Esophagus squamous epithelium (tissue), 5 donors: ENCODE data around the gene KCNJ6. TPM values are rescaled to one million over a fixed set of nuclear protein-coding genes. Genes with fewer than 3 reads are reported as not detected.

Experiments
- DNase-seq: peaks from one replicate; lab custom pipeline; 2025; lab: John Stamatoyannopoulos, UW
- H3K27ac ChIP-seq, 4 donors: fragments of 200-600 bp; sonication (generic); one replicate each; pipeline ENCODE4 v1.5.1; 2016 to 2019; ENCODE audit warnings: mild to moderate bottlenecking in 1 of 4
- H3K27me3 ChIP-seq, 4 donors: fragments of 200-600 bp; sonication (generic); 1 replicate in 3 of 4; 2 replicates in 1 of 4; pipeline versions ENCODE4 v1.5.1 to v1.6.0; 2017 to 2021; ENCODE audit warnings: antibody characterized with exemption in 1 of 4
- H3K36me3 ChIP-seq, 3 donors: fragments of 200-600 bp; sonication (generic); one replicate each; pipeline ENCODE4 v1.5.1; 2016 to 2019
- H3K4me1 ChIP-seq, 3 donors: fragments of 200-600 bp; sonication (generic); one replicate each; pipeline ENCODE4 v1.5.1; 2017 to 2019
- H3K4me3 ChIP-seq, 4 donors: fragments of 200-600 bp; sonication (generic); 1 replicate in 3 of 4; 2 replicates in 1 of 4; pipeline ENCODE4 v1.5.1; 2016 to 2019; ENCODE audit warnings: mild to moderate bottlenecking in 2 of 4, moderate library complexity in 1 of 4
- H3K9me3 ChIP-seq, 3 donors: fragments of 200-600 bp; sonication (generic); one replicate each; pipeline ENCODE4 v1.5.1; 2016 to 2019
- POLR2A ChIP-seq, 4 donors: fragments of 450-650 bp; IDR thresholded peaks; one replicate each; pipeline ENCODE4 v1.6.1; 2017; ENCODE audit warnings: antibody characterized with exemption in 4 of 4, mild to moderate bottlenecking in 4 of 4, moderate library complexity in 3 of 4
- WGBS, 2 donors: methylation state at CpG; one replicate each; pipeline ENCODE4 v1.1.5; 2018; 5-methylcytosine and 5-hydroxymethylcytosine counted together
- intact Hi-C: fragments of 100-400 bp; cut with DNase I; formaldehyde crosslinking; loops from one replicate; pipeline ENCODE4 v1.15.0; 2022
- total RNA-seq, 4 donors: library from RNA; depleted of rRNA; stranded (reverse); fragments of >200 nt; gene quantifications; one replicate each; pipeline ENCODE4 v1.1.0, GENCODE V29; 2016
- TF ChIP-seq, protein P1 (sequence below), 6 experiments: fragments of 450-650 bp in 4 of 6; fragments of 200-600 bp in 2 of 6; sonication (generic) in 2 of 6; IDR thresholded peaks; one replicate each; pipeline ENCODE4 v1.5.1; 2016 to 2019; ENCODE audit warnings: antibody characterized with exemption in 6 of 6, mild to moderate bottlenecking in 4 of 6, moderate library complexity in 4 of 6
- donor health status: DM: yes; HTN: yes; CAD: no.

Gene KCNJ6
- total RNA-seq, 4 donors from 2014 or later, result not detected

DNA sequence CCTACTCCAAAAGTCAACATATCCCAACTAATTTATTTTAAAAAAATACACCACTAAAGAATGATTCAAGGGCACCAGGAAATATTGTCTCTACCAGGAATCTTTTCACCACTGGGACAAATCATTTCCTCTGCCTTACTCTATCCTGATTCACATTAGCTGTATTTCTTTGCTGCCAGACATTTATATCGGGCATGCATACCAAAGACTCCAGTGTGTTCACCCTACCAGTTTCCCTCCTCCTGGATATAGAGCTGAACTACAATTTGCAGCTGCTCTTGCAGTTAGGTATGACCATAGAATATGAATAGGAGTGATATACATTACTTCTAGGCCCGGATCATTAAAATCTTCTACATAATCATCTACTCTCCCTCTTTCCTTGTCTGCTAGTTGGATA is 7.6 kb downstream of the KCNJ6 start:
- no peaks in the 10 kb centered on the region for H3K36me3 ChIP-seq

GRCh38 chr21:37907076-37907475 is 9.2 kb downstream of the KCNJ6 start:
- H3K27ac ChIP-seq, result no peak overlapping the region
- H3K27me3 ChIP-seq, result peaks cover 0 to 43% (median 0%) of the 10 kb centered on the region in 4 donors
- no peak overlapping the region for H3K4me3 ChIP-seq
- no peaks in the 10 kb centered on the region for H3K4me1 ChIP-seq
- no peaks in the 10 kb centered on the region for H3K36me3 ChIP-seq
- H3K9me3 ChIP-seq, result no peaks in the 10 kb centered on the region
- no peak for DNase-seq
- intact Hi-C loops, result no loop called here
- no peak for TF ChIP-seq POLR2A (IDR thresholded peaks at IDR 0.05)
- TF ChIP-seq, protein P1, sequence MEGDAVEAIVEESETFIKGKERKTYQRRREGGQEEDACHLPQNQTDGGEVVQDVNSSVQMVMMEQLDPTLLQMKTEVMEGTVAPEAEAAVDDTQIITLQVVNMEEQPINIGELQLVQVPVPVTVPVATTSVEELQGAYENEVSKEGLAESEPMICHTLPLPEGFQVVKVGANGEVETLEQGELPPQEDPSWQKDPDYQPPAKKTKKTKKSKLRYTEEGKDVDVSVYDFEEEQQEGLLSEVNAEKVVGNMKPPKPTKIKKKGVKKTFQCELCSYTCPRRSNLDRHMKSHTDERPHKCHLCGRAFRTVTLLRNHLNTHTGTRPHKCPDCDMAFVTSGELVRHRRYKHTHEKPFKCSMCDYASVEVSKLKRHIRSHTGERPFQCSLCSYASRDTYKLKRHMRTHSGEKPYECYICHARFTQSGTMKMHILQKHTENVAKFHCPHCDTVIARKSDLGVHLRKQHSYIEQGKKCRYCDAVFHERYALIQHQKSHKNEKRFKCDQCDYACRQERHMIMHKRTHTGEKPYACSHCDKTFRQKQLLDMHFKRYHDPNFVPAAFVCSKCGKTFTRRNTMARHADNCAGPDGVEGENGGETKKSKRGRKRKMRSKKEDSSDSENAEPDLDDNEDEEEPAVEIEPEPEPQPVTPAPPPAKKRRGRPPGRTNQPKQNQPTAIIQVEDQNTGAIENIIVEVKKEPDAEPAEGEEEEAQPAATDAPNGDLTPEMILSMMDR (IDR thresholded peaks at IDR 0.05), result no peak
- WGBS, 2 donors, result 61 to 66% methylated on average over 4 of the region's 4 CpGs

More for the DNA sequence above, 7.6 kb downstream of the KCNJ6 start:
- Histone ChIP-seq H3K27ac (no peak overlapping the region), H3K9me3 (no peaks in the 10 kb centered on the region), H3K4me1 (no peaks in the 10 kb centered on the region), H3K4me3 (no peak overlapping the region), H3K27me3 (peaks cover 0 to 59% (median 0%) of the 10 kb centered on the region in 4 donors)
- 75 to 78% methylated on average over 2 of the region's 2 CpGs for WGBS, 2 donors
- intact Hi-C loops, result no loop called here
- DNase-seq, result no peak
- TF ChIP-seq, protein P1 (IDR thresholded peaks at IDR 0.05), result no peak
- TF ChIP-seq POLR2A (IDR thresholded peaks at IDR 0.05), result no peak

- no peaks in the 10 kb centered on the region for H3K36me3 ChIP-seq
- DNase-seq, result no peak
- H3K27me3 ChIP-seq, result peaks cover 0 to 34% (median 0%) of the 10 kb centered on the region in 4 donors
- intact Hi-C loops, result no loop called here
- no peak overlapping the region for H3K4me3 ChIP-seq
- no peaks in the 10 kb centered on the region for H3K4me1 ChIP-seq
- H3K27ac ChIP-seq, result no peak overlapping the region
- no peaks in the 10 kb centered on the region for H3K9me3 ChIP-seq
- 88% methylated on average over 5 of the region's 5 CpGs for WGBS, 2 donors
- TF ChIP-seq, protein P1 (IDR thresholded peaks at IDR 0.05), result no peak
- no peak for TF ChIP-seq POLR2A (IDR thresholded peaks at IDR 0.05)
Observed at GRCh38 chr21:37905291-37905690, 11.0 kb downstream of the KCNJ6 start.

GRCh38 chr21:37904856-37905255 is 11.4 kb downstream of the KCNJ6 start:
- no peaks in the 10 kb centered on the region for H3K4me1 ChIP-seq
- no peaks in the 10 kb centered on the region for H3K9me3 ChIP-seq
- TF ChIP-seq, protein P1 (IDR thresholded peaks at IDR 0.05), result no peak
- no peak for TF ChIP-seq POLR2A (IDR thresholded peaks at IDR 0.05)
- no peak for DNase-seq
- intact Hi-C loops, result no loop called here
- WGBS, 2 donors, result 53 to 64% methylated on average over 4 of the region's 4 CpGs
- no peak overlapping the region for H3K4me3 ChIP-seq
- peaks cover 0 to 34% (median 0%) of the 10 kb centered on the region in 4 donors for H3K27me3 ChIP-seq
- no peaks in the 10 kb centered on the region for H3K36me3 ChIP-seq
- no peak overlapping the region for H3K27ac ChIP-seq

- no peaks in the 10 kb centered on the region for H3K9me3 ChIP-seq
- H3K27me3 ChIP-seq, result peaks cover 0 to 31% (median 0%) of the 10 kb centered on the region in 4 donors
- WGBS, 2 donors, result 75 to 79% methylated on average over 2 of the region's 2 CpGs
Observed at GRCh38 chr21:37903396-37903795, 12.9 kb downstream of the KCNJ6 start.

More at GRCh38 chr21:37903396-37903795, 12.9 kb downstream of the KCNJ6 start:
- H3K27ac ChIP-seq, result no peak overlapping the region
- DNase-seq, result no peak
- TF ChIP-seq POLR2A (IDR thresholded peaks at IDR 0.05), result no peak
- TF ChIP-seq, protein P1 (IDR thresholded peaks at IDR 0.05), result no peak
- intact Hi-C loops, result no loop called here
- no peaks in the 10 kb centered on the region for H3K36me3 ChIP-seq
- H3K4me1 ChIP-seq, result no peaks in the 10 kb centered on the region
- H3K4me3 ChIP-seq, result no peak overlapping the region
